Panc1 (cell line): ENCODE measurements around the gene RNF144A. TPM values are rescaled to one million over a fixed set of nuclear protein-coding genes. Genes with fewer than 3 reads are reported as not detected.

ENCODE experiments used
- ATAC-seq: fragments of 200-7000 bp; cut with Tn5 transposase; 2 replicates; pipeline ENCODE4 v1.9.1; 2020; ENCODE audit warnings: mild to moderate bottlenecking, moderate library complexity
- BruUV-seq: library from RNA; stranded (reverse); fragments of 400-500 nt; replicated peaks from 2 replicates; lab custom pipeline; 2021; lab: Mats Ljungman, UMichigan
- CTCF ChIA-PET: fragments of 300-600 bp; sonication (Branson Sonifier 250); formaldehyde crosslinking; loops from one replicate; lab custom pipeline; 2022; ENCODE audit warnings: antibody characterized with exemption; lab: Charles Lee
- POLR2A ChIA-PET: fragments of 300-600 bp; sonication (Branson Sonifier 250); formaldehyde crosslinking; loops from one replicate; lab custom pipeline; 2022; ENCODE audit warnings: antibody characterized with exemption; lab: Charles Lee
- DNase-seq: peaks from one replicate; pipeline ENCODE4 v3.0.0-alpha.2; 2010; ENCODE audit warnings: low read depth, low spot score
- H3K27ac ChIP-seq: 2 replicates; pipeline ENCODE4 v1.5.1; 2011; ENCODE audit warnings: mild to moderate bottlenecking, low read length, inconsistent platforms
- H3K27me3 ChIP-seq: fragments of 200-500 bp; sonication (Bioruptor generic); 2 replicates; pipeline ENCODE4 v1.6.0; 2014; ENCODE audit warnings: low read length, inconsistent platforms; ENCODE audit not compliant: control insufficient read depth, insufficient read depth
- H3K36me3 ChIP-seq: fragments of 200-500 bp; sonication (Bioruptor generic); 2 replicates; pipeline ENCODE4 v1.5.1; 2014; ENCODE audit warnings: inconsistent platforms, mild to moderate bottlenecking, low read length, moderate library complexity; ENCODE audit not compliant: control insufficient read depth, insufficient read depth
- H3K4me1 ChIP-seq: 2 replicates; pipeline ENCODE4 v1.5.1; 2011; ENCODE audit warnings: inconsistent platforms, mild to moderate bottlenecking, low read length, moderate library complexity; ENCODE audit not compliant: control insufficient read depth, insufficient read depth
- H3K4me3 ChIP-seq, 2 experiments: 2 replicates each; pipeline ENCODE4 v1.5.1; 2011 to 2012; ENCODE audit warnings: low read depth in 2 of 2, low read length in 2 of 2, mild to moderate bottlenecking in 2 of 2, inconsistent platforms in 1 of 2, moderate library complexity in 1 of 2
- H3K9me3 ChIP-seq: fragments of 200-500 bp; sonication (Bioruptor generic); 2 replicates; pipeline ENCODE4 v1.5.1; 2014; ENCODE audit warnings: low read depth, mild to moderate bottlenecking, inconsistent platforms, low read length, moderate library complexity; ENCODE audit not compliant: control insufficient read depth, insufficient read depth
- CTCF ChIP-seq: fragments of 450-650 bp; IDR thresholded peaks from 2 replicates; pipeline ENCODE4 v1.5.1; 2017; ENCODE audit warnings: mild to moderate bottlenecking
- POLR2AphosphoS5 ChIP-seq: IDR thresholded peaks from 2 replicates; pipeline ENCODE4 v1.6.1; 2012; ENCODE audit warnings: mild to moderate bottlenecking, low read depth, low read length, moderate library complexity
- REST ChIP-seq, 2 experiments: IDR thresholded peaks; 2 replicates each; pipeline ENCODE4 v1.6.1; 2011 to 2012; ENCODE audit warnings: low read depth in 2 of 2, control low read depth in 1 of 2, low read length in 1 of 2, mild to moderate bottlenecking in 1 of 2, moderate library complexity in 1 of 2; ENCODE audit not compliant: insufficient read depth in 1 of 2
- SIN3A ChIP-seq: IDR thresholded peaks from 2 replicates; pipeline ENCODE4 v1.6.1; 2012; ENCODE audit warnings: low read depth, mild to moderate bottlenecking, low read length, moderate library complexity, borderline replicate concordance; ENCODE audit not compliant: insufficient read depth
- TCF7L2 ChIP-seq: IDR thresholded peaks from 2 replicates; pipeline ENCODE4 v1.6.1; 2011; ENCODE audit warnings: mild to moderate bottlenecking, low read depth, low read length, inconsistent platforms
- in situ Hi-C: cut with HindIII; loops from 2 replicates; pipeline ENCODE4 v1.10.0; 2016; ENCODE audit warnings: low sequenced_read_pairs, low pct_unique_long_range_greater_than_20kb
- intact Hi-C: fragments of 100-400 bp; cut with micrococcal nuclease; formaldehyde crosslinking; loops from one replicate; pipeline ENCODE4 v1.10.0; 2022; ENCODE audit not compliant: unreplicated experiment
- total RNA-seq: library from RNA; stranded (reverse); gene quantifications from one replicate; pipeline ENCODE4 v1.2.1, GENCODE V29; 2021; ENCODE audit not compliant: unreplicated experiment

RNF144A gene
- total RNA-seq, 1 experiment from 2014 or later, result 5.4 TPM

- H3K27me3 ChIP-seq, result peaks cover 20% of the 10 kb centered on the region
- H3K4me1 ChIP-seq, result no peaks in the 10 kb centered on the region
- TF ChIP-seq POLR2AphosphoS5, result no peak
- no peak for TF ChIP-seq CTCF
- TF ChIP-seq REST (IDR thresholded peaks at IDR 0.05; ENCODE audit: insufficient read depth in 1 of 2, low read depth in 2 of 2, low read length in 1 of 2), result no peak
- no peak for TF ChIP-seq SIN3A
- no peak for TF ChIP-seq TCF7L2
These were observed 43.2 kb upstream of the RNF144A start for GRCh38 chr2:6874032-6874431.

GRCh38 chr2:6876309-6876708 lies 40.9 kb upstream of the RNF144A start:
- Histone ChIP-seq H3K27me3 (peaks cover 15% of the 10 kb centered on the region), H3K4me1 (no peaks in the 10 kb centered on the region), H3K27ac (no peak overlapping the region), H3K9me3 (no peaks in the 10 kb centered on the region), H3K36me3 (no peaks in the 10 kb centered on the region), H3K4me3 (no peak overlapping the region)
- TF ChIP-seq REST (IDR thresholded peaks at IDR 0.05; ENCODE audit: insufficient read depth in 1 of 2, low read depth in 2 of 2, low read length in 1 of 2) (no peak), CTCF (no peak), SIN3A (no peak), POLR2AphosphoS5 (no peak), TCF7L2 (no peak)
- no TSS peak for BruUV-seq
- ATAC-seq (no peak), DNase-seq (no peak)
- intact Hi-C loops, result no loop called here
- ChIA-PET POLR2A (no interaction called here), CTCF (interaction anchor here (0.6 kb wide), 1 partner anchor 28 kb away, joined by 3 read pairs; no protein-coding TSS in a partner anchor)
- in situ Hi-C loops, result no loop called here

More at GRCh38 chr2:6874032-6874431, 43.2 kb upstream of the RNF144A start:
- ATAC-seq, result no peak
- Histone ChIP-seq H3K4me3 (no peak overlapping the region), H3K9me3 (no peaks in the 10 kb centered on the region), H3K27ac (no peak overlapping the region), H3K36me3 (no peaks in the 10 kb centered on the region)
- no peak for DNase-seq
- in situ Hi-C loops, result no loop called here
- POLR2A ChIA-PET, result no interaction called here
- BruUV-seq, result no TSS peak
- intact Hi-C loops, result no loop called here
- CTCF ChIA-PET, result no interaction called here
